ENCODE data around the gene ARMH3.
"Not testable (repeated sequence)": the region's sequence is repeated elsewhere in the genome, so short reads cannot be mapped to it uniquely, and the experiment has no call there.

Gene ARMH3

DNA sequence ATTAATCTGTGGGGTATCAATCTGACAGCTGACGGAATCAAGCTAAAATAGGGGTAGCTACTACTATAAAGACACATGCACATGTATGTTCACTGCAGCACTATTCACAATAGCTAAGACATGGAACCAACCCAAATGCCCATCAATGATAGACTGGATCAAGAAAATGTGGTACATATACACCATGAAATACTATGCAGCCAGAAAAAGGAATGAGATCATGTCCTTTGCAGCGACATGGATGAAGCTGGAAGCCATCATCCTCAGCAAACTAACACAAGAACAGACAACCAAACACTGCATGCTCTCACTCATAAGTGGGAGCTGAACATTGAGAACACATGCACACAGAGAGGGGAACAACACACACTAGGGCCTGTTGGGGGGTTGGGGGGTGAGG is 75.3 kb downstream of the ARMH3 start:
- DNase-seq: not testable (repeated sequence)

DNA sequence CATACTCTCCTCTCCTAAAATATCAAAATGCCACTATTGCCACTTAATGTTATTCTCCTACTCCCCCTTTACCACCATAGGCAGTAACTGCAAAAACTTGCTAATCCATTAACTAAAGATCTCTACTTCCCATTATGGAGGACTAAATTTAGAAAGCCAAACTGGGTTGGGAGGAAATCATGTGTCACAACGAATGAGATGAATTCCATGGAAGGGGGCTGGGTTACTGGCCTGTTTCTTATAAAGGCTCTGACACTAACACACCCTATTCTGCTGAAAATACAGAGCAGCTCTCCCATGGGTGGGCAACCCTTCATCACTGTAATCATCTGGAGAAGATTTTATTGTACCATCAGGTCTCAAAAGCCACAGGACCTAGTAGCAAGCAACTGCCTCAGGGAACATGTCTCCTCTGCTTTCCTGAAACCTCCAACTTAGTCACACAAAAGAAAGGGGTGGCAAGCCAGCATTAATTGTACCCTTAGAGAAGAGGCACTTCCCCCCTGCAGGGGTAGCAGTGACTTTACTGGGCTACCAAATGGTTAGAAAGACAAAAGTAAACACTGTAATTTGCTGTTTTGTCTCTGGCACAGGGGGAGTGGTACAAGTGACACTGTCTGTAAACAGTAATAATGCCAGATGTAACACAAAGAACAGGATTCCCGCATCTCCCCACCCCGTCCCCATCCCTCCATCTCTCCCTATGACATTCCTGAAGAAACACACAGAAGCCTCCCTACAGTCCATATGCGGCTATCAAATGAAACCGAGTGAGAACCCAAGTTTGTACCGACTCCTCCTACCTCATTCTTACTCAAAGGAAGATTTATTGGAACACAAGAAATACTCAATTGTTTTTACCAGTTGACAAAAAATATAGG is 81.6 kb downstream of the ARMH3 start:
- DNase-seq: no peak

DNA sequence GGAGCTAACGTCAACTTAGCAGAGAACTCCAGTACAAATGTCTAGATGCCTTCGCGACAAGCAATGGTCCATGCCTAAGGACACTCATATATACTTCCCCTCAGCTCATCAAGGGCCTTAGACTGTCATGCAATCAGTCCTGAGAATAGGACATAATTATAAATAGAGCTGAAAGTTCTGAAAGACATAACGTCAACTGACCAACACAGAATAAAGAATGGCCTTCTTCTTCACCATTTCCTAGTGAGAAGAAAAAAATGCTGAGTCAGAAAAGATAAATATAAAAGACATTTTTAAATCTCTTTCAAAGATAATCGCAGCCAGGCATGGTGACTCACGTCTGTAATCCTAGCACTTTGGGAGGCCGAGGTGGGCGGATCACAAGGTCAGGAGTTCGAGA is 83.2 kb downstream of the ARMH3 start:
- no peak for DNase-seq

GRCh38 chr10:101969412-101969922 is 86.5 kb downstream of the ARMH3 start:
- no peak for DNase-seq

GRCh38 chr10:101968940-101969321 is 87.0 kb downstream of the ARMH3 start:
- DNase-seq: no peak

GRCh38 chr10:101968286-101968939 is 87.6 kb downstream of the ARMH3 start:
- no peak for DNase-seq

GRCh38 chr10:101967713-101968112 is 88.3 kb downstream of the ARMH3 start:
- DNase-seq: no peak

DNA sequence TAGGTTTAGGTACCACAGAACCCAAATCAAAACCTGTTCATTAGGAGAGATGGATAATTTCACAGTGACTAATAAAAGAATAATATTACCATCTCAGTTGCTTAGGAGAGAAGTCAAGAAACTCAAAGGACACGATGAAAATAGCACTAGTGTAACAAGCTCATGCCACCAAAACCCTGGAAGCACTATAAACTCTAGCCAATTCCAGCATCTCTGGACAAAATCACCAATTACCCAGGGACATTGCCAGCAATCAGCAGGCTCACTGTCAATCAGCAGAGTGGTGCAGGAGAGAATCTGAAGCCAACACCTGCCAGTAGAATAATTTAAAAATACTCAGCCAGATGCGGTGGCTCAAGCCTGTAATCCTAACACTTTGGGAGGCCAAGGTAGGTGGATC is 88.9 kb downstream of the ARMH3 start:
- no peak for DNase-seq

GRCh38 chr10:101965075-101965765 is 90.8 kb downstream of the ARMH3 start:
- DNase-seq: no peak

DNA sequence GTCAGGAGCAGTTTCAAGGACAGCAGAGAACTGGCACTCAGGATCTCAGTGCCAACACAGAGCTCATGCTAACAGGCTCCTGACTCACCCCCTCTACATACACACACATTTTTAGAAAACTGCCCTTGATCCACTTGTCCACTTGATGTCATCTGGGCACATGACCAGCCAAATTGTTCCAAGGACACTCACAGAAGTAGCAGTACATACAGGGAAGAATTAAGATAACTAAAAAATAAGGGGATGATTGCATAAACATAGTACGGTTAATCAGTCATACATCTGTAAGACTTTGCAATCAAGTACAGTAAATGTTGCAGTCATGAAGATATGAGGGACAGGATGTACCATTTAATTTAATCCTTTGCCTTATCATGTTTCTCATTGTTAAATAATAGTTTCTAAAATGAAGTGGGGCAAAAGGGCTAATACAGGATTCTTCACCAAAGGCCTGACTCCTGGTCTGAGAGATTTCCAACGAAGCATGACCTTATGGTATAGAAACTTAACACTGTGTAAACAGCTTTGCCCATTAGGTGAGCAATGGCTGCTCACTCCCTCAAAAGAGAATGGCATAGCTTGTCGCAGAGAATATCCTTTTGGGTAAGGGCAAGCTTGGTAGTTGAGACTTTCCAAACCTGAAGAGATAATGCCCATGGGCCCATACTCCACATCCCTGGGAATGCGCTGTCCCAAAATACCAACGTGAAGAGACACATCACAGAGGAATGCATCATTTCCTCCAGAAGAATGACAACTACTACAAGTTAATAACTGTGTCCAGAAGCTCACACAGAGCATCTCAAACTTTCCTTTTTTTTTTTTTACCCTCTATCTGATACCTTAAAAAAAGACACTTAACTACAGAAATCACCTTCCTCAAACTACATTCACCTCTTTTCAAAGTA is 94.1 kb downstream of the ARMH3 start:
- no peak for DNase-seq

DNA sequence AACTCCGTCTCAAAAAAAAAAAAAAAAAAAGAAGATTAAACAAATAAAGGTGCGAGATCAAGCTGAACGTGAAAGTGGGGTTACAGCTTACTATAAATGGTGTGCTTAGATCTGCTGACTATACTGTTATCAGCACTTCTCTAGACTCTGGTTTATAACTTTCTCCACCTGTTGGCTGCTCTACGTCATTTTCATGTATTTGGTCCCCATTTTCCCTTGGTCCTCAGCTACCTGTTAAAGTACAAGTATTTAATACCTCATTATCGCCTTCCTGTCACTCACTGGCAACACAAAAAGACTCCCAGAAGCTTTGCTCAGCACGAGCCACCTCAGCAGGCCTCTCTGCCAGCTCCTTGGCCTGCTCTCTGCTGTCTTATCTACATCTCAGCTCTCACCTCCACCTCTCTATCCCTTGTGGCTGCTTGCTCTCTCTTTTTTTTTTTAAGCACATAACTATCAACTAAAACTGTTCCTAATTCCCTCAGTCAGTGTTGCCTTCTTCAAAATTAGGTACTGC is 95.0 kb downstream of the ARMH3 start:
- no peak for DNase-seq

GRCh38 chr10:101959346-101959916 is 96.5 kb downstream of the ARMH3 start:
- DNase-seq: no peak

DNA sequence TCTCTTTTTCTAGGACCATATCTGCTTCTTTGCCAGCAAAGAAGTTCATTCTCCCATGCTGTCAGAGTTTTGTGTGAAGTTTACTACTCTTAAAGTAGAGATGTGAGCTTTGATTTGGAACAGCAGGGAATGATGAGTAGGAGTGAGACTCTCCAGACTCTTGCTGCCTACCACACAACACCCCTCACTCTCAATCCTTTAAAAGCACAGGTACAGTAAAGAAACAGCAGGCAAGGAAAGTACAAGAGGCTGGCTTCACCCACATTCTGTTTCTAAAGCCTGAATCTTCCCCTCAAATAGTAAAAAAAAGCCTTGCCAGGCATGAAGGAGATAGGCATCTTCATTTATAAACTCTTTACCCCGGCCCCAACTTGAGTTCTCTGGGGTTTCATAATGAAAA is 97.3 kb downstream of the ARMH3 start:
- DNase-seq: no peak

- no peak for DNase-seq
Observed at GRCh38 chr10:101956898-101957297, 99.1 kb downstream of the ARMH3 start.

DNA sequence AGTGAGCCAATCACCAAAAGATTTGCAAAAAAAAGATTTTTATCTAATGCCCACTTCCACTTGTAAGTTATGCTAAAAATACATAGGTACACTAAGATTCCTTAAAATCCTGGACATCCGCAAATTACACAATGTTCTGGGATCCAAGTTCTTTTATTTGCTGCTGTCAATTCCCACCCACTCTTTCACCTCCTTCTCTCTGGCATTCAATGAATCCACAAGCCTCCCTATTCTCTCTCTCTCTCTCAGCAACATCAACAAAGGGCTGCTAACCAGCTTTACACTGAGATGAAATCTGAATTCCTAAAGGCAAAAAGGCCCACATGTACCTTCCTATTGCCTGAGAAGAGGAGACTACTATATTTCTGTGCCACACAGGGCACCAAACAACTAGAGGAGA is 99.9 kb downstream of the ARMH3 start:
- DNase-seq: no peak

- DNase-seq: no peak
Observed at GRCh38 chr10:101952191-101952590, 103.8 kb downstream of the ARMH3 start.

- DNase-seq: no peak
Observed at GRCh38 chr10:101950213-101950612, 105.8 kb downstream of the ARMH3 start.

GRCh38 chr10:101941871-101942270 is 114.1 kb downstream of the ARMH3 start:
- DNase-seq: no peak

- DNase-seq: no peak
Observed at GRCh38 chr10:101940916-101941315, 115.1 kb downstream of the ARMH3 start.

DNA sequence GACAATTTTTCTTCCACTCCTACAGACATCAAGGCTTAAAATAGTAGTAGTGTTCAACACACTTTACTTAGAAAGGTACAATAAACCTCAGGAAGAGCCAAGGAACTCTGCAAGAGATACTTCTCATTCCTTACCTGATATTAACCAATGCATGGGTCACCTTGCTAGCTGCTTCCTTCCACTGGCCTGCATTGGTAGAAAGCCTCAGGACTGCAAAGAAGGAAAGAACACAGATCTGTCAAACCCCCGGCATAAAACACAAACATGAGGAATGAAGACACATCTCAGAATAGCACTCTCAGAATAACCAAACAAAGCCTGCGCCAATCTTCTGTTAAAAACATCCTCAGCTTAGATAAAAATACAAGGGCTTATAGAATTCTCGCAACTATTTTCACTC is 116.2 kb downstream of the ARMH3 start:
- DNase-seq: no peak

- DNase-seq: no peak
Observed at GRCh38 chr10:101939008-101939648, 116.8 kb downstream of the ARMH3 start.
